Activated CD8-positive, alpha-beta memory T cell treated with anti-CD3 and anti-CD28 coated beads for 4 hours (primary cell): Measurements from ENCODE around the gene PLEKHN1.
"Not testable (repeated sequence)": the region's sequence is repeated elsewhere in the genome, so short reads cannot be mapped to it uniquely, and the experiment has no call there.

Source experiments
- DNase-seq, 2 donors: peaks; one replicate each; pipeline ENCODE4 v3.0.0-alpha.2; 2020; ENCODE audit warnings: low read depth in 2 of 2

The PLEKHN1 gene

DNA sequence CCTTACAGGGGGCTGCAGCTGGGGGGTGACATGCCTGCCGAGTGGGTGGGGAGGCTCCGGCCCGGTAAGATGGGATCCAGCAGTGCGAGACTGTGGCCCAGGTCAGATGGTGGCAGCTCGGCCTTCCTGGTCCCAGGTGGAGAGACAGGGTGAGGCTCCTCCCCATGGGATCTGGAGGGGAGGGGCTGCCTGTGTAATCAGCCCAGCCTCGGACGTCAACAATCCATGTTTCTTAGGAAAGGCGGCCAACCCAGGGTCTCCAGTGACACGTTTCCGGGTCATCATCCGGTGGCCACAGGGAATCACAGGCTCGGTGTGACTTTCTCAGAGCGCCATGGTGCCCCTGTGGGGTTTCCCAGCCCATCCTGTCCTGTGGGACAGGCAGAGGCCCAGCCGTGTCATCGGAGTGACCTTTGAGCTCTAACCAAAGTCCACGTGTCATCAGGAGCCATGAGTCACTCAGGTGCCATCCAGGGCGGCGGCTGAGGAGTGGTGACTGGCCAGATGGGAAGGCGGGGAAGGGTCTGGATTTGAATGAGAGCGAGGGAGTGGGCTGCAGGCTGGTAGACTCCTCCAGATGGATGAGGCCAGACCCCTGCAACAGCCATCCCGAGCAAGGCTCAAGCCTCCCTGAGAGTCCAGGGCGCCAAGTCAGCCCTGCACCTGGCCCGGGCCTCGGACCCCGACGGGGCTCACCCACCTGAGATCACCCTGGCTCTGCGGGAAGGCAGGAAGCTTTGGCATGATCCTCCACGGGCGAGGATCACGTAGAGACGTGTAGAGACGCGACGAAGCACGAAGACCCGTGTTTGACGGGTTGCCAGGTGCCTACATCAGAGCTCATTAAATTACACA is 40.2 kb downstream of the PLEKHN1 start:
- DNase-seq = no peak

DNA sequence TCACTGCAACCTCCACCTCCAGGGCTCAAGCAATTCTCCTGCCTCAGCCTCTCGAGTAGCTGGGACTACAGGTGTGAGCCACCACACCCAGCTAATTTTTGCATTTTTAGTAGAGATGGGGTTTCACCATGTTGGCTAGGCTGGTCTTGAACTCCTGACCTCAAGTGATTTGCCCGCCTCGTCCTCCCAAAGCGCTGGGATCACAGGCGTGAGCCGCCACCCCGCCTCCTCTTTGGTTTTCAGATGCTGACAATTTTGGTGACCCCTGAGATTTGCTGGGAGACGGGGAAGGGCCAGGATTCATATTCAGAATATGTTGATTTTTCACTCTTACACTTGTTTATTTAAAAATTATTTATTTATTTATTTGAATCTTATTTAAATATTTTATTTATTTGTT is 43.8 kb downstream of the PLEKHN1 start:
- not testable (repeated sequence) for DNase-seq

DNA sequence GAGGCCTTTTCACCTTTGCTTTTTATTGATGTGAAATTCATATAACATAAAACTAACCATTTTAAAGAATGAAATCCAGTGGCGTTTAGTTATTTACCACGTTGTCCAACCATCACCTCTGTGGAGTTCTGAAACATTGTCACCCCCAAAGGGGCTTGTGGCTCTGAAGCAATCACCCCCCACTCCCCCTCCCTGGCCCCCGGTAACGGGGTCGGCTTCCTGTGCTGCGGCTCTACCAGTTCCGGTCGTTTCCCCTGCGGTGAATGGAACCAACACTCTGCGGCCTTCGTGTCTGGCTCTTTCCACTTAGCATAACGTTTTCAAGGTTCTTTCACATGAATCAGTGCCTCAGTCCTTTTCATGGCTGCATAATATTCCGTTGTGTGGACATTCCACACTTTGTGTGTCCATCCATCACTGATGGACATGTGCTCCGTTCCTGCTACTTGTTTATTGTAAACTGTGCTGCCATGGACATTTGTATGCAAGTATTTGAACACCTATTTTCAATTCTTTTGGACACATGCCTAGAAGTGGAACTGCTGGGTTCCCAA is 45.2 kb downstream of the PLEKHN1 start:
- no peak for DNase-seq

DNA sequence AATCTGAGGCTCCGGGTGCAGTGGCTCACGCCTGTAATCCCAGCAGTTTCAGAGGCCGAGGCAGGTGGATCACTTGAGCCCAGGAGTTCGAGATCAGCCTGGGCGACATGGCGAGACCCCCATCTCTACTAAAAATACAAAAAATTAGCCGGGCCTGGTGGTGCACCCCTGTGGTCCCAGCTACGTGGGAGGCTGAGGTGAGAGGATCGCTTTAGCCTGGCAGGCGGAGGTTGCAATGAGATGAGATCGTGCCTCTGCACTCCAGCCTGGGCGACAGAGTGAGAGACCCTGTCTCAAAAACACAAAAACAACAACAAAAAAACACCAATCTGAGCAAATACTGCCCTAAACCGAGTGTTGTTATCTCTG is 46.4 kb downstream of the PLEKHN1 start:
- not testable (repeated sequence) for DNase-seq

- DNase-seq = peak; percentile 77 to 84
Observed at GRCh38 chr1:1013105-1013921, 47.0 kb downstream of the PLEKHN1 start, which contains the start of gene ISG15. TSS of gene ISG15 (plus strand) at chr1:1013497. CDS start at chr1:1013574, 77 bp downstream.

GRCh38 chr1:1013922-1014648 is 47.8 kb downstream of the PLEKHN1 start:
- DNase-seq = no peak

DNA sequence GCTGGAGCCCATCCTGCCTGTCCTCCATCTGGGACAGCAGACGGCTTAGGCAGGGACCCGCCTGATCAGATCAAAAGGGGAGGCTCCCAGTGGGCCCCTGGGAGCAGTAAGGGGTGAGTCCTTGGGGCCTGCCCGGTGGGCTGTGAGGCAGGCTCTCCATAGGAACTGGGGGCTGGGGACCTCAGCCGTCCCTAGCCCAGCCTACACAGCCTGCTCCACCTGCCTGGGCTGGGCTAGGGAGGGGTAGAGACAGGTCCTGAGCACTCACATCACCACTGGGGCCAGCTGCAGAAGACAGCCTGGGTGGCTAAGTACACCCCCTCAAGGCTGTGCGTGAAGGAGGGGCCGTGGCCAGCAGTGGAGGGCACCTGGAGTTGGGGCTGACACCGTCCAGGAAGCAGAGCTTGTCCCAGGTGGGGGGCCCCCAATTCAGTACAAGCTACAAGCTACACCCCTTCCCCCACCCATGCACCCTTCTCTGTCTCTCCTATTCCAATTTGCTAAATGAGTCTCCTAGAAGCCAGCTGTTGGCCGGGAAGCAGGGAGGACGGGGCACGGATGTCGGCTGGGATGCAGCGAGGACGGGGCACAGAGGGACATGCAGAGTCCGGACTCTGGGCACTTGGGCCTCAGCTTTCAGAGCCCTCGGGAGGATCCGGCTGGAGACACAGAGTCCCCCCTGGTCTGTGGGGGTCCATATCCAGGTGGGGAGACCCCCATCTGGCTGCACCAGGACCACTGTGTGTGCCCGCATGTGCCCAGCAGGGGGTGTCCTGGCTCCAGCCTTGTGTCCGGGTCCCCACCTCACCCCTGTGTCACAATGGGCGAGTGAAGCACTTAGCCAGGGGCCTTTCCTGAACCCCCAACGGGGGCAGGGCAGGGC is 48.8 kb downstream of the PLEKHN1 start:
- DNase-seq = no peak

DNA sequence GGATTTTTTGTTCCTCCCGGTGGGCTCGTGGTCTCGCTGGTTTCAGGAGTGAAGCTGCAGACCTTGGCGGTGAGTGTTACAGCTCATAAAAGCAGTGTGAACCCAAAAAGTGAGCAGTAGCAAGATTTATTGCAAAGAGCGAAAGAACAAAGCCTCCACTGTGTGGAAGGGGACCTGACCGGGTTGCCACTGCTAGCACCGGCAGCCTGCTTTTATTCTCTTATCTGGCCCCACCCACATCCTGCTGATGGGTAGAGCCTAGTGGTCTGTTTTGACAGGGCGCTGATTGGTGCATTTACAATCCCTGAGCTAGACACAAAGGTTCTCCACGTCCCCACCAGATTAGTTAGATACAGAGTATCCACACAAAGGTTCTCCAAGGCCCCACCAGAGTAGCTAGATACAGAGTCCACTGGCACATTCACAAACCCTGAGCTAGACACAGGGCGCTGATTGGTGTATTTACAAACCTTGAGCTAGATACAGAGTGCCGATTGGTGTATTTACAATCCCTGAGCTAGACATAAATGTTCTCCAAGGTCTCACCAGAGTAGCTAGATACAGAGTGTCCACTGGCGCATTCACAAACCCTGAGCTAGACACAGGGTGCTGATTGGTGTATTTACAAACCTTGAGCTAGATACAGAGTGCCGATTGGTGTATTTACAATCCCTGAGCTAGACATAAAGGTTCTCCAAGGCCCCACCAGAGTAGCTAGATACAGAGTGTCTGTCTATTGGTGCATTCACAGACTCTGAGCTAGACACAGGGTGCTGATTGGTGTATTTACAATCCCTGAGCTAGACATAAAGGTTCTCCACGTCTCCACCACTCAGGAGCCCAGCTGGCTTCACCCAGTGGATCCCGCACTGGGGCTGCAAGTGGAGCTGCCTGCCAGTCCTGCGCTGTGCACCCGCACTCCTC is 51.4 kb downstream of the PLEKHN1 start:
- DNase-seq = not testable (repeated sequence)

DNA sequence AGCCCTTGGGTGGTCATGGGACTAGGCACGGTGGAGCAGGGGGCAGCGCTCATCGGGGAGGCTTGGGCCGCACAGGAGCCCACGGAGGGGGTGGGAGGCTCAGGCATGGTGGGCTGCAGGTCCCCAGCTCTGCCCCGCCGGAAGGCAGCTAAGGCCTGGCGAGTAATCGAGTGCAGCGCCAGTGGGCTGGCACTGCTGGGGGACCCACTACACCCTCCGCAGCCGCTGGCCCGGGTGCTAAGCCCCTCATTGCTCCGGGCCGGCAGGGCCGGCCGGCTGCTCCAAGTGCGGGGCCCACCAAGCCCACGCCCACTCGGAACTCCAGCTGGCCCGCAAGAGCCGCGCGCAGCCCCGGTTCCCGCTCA is 52.0 kb downstream of the PLEKHN1 start:
- not testable (repeated sequence) for DNase-seq

- DNase-seq = peak; percentile 49 to 52
Observed at GRCh38 chr1:1019122-1019999, 53.1 kb downstream of the PLEKHN1 start.

- no peak for DNase-seq
Observed at GRCh38 chr1:1020000-1020404, 53.7 kb downstream of the PLEKHN1 start, which contains the start of gene AGRN. TSS of gene AGRN (plus strand) at chr1:1020120. CDS start at chr1:1020173, 53 bp downstream.

DNA sequence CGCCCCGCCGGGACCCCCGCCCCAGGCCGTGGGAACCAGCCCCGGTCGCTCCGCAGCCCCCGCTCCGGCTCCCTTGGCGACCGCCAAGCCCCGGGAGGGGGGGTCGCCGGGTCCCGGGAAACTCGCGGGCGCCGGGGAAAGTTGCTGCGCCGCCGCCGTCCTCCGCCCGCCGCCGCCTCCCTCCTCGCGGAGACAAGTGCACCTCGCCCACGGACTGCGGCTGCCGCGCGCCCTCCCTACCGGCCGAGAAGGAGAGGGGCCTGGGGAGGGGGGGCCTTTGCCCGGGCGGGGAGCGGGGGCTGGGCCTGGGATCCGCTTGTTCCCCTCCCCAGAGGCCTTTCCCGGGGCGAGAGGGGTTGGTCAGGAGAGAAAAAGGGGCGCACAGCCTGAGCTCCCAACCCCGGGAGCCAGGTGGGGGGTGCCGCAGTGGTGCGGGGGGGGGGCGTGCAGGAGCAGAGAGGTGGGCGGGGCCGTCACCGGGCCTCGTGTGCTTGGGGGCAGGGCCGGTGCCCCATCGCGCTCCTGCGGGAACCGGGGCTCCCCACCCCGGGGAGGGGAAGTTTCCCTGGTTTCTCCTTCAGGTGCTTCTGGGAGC is 54.2 kb downstream of the PLEKHN1 start:
- no peak for DNase-seq

GRCh38 chr1:1021010-1021919 is 55.0 kb downstream of the PLEKHN1 start:
- DNase-seq = no peak

- DNase-seq = no peak
Observed at GRCh38 chr1:1021920-1022259, 55.6 kb downstream of the PLEKHN1 start.

- DNase-seq = no peak
Observed at GRCh38 chr1:1022302-1023009, 56.2 kb downstream of the PLEKHN1 start.

DNA sequence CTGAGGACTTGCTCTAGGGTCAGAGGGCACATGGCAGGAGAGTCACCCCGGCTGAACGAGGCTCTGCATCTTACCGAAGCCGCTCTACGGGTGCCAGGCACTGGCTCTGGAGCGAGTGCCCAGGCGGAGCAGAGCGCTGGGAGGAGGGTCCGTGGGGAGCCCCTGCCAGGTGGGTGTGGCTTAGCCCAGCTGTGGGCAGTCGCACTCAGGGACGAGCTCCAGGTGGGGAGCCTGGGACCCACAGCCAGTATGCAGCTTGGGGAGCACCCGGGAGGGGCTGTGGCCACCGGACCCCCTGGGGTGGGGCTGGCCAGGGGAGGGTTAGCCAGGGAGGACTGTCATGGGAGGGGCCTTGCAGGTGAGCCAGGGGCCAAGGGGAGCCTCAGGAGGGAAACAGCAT is 57.4 kb downstream of the PLEKHN1 start:
- DNase-seq = no peak
